ENCODE results near the gene FTH1.
"Not testable (repeated sequence)": the region's sequence is repeated elsewhere in the genome, so short reads cannot be mapped to it uniquely, and the experiment has no call there.

The FTH1 gene

DNA sequence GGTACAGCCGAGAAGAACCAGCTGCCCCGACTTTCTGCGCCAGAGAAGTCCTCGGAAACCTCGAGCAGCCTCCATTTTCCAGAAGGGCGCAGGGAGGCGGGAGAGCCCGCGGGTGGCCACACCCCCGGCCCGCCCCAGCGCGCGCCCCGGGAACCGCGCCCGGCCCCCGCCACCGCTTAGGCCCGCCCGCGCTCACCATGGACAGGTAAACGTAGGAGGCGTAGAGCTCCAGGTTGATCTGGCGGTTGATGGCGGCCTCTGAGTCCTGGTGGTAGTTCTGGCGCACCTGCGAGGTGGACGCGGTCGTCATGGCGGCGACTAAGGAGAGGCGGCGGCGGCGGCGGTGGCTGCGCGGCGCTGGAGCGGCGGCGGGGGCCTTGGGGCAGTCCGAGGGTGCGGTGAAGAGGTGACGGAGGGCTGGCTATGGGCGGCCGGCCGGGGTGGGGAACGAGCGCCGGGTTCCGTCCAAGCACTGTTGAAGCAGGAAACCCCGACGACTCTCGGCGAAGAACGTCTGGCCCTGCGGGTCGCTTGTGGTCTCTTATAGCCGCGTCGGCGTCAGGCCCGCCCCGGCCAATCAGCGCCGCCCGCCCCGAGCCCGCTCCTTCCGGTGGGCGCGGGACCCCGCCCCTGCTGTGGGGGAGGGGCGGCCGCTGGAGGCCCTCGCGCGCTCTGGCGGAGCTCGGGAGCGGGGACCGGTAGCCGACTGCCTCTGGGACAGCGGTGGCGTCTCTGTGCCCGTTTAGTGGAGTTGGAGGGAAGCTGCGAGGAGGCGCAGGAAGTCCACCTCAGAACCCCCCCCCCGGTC, at the start of gene FTH1:
TSS of gene FTH1 (minus strand) at position 519 of the 808 bp plus-strand sequence. CDS start at position 310, 209 bp downstream.
- peak; percentile 76 for DNase-seq (ENCODE audit: extremely low read depth in 1 of 2, low read depth in 1 of 2)

DNA sequence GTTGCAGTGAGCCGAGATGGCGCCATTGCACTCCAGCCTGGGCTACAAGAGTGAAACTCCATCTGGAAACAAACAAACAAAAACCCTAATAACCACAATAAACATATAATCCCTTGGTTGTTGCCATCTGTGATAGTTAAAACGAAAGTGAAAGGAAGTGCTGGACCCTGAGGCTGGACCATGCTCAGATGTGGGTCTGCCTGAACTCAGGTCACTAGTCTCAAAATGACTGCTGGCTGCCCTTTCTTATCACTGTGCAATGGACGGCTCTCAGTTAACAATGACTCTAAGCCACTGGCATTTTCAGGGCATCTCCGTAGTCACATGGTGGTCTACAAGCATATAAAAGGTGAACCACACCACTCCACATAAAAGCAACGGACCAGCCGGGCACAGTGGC, 48.2 kb upstream of the FTH1 start:
- no peak for DNase-seq (ENCODE audit: extremely low read depth in 1 of 2, low read depth in 1 of 2)

DNA sequence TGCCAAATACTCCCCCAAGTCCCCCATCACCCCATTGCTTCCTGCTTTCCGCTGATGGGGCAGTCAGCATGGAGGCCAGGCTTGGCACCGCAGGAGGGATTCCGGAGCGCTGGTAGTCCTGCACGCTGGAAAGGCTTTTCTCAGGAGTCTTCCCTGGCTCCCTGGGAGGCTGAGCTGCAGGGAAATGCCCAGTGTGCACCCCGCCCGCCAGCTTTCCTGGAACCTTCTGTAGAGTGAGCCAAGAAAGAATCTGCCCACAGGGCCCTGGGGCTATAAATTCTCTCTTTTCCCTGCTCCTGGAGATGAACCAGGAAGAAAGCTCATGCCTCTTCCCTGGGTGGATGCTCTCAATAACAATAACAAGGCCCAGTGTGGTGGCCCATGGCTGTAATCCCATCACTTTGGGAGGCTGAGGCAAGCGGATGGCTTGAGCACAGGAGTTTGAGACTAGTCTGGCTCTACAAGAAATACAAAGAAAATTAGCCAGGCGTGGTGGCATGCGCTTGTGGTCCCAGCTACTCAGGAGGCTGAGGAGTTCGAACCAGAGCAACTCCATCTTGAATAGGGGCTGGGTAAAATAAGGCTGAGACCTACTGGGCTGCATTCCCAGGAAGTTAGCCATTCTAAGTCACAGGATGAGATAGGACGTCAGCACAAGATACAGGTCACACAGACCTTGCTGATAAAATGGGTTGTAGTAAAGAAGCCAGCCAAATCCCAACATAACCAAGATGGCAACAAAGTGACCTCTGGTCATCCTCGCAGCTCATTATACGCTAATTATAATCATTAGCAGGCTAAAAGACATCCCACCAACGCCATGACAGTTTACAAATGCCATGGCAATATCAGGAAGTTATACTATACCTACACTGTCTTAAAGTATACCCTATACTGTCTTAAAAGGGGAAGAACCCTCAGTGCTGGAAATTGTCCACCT, 46.4 kb upstream of the FTH1 start:
- DNase-seq (ENCODE audit: extremely low read depth in 1 of 2, low read depth in 1 of 2), result no peak

DNA sequence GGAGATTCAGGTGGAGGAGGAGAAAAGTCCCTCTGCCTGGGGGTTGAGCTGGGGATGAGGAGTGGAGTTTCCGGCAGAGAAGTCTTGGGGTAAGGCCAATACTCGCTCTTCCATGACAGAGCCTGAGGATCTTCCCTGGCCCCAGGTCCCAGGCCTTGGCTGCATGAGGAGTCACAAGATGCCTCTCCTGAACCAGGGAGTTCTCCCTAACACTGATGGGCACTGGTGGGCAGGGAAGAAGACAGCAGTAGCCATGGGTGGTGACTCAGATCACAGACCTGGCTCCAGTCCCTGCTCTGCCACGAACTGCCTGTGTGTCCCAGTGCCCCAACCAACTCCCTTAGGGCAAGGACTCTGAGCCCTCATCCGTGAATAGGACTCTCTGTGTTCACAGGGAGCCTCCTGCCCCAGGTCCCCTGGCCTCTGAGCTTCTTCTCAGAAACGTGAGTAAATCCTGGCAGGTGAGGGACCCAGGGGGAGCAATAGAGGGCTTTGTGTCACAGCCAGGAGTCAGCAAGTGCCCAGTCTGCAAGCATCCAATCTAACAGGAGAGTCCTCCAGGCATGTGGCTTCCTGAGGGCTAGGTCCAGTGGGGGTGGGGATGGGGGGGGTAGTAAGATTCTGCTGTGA, 45.5 kb upstream of the FTH1 start:
- DNase-seq (ENCODE audit: extremely low read depth in 1 of 2, low read depth in 1 of 2), result no peak

DNA sequence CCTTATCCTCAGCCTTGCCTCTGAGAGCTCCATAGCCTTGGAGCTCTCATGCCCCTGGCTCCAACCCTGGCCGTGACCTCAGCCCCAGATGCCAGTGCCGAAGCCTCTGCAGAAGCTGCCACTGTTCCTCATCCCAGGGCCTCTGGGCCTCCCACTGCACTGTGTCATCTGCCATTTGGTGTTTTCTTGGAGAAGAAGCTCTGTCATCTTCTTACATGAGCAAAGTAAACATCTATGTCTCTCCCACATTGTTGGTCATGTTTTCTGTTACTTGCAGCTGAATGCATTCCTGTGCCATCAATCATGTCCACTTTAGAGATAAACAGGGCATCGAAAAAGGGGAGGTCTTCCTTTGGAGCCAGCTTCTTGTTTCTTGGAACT, 45.0 kb upstream of the FTH1 start:
- DNase-seq (ENCODE audit: extremely low read depth in 1 of 2, low read depth in 1 of 2), result no peak

DNA sequence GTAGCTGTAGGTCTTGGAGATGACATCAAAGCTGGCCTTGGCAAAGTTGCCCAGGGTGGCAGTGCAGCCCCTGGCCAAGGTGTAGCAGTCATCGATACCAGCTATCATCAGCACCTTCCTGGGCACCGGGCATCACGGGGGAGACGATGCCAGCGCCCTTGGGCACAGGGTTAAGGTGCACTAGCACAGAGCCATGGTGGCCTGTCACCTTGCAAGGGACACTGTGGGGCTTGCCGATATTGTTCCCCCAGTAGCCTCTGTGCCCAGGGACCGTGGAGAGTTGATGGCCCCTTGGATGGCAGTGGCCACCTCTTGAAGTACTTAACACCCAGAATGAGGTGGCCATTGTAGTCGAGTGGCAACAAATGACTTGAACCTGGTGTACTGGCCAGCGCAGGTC, 44.4 kb upstream of the FTH1 start:
- no peak for DNase-seq (ENCODE audit: extremely low read depth in 1 of 2, low read depth in 1 of 2)

DNA sequence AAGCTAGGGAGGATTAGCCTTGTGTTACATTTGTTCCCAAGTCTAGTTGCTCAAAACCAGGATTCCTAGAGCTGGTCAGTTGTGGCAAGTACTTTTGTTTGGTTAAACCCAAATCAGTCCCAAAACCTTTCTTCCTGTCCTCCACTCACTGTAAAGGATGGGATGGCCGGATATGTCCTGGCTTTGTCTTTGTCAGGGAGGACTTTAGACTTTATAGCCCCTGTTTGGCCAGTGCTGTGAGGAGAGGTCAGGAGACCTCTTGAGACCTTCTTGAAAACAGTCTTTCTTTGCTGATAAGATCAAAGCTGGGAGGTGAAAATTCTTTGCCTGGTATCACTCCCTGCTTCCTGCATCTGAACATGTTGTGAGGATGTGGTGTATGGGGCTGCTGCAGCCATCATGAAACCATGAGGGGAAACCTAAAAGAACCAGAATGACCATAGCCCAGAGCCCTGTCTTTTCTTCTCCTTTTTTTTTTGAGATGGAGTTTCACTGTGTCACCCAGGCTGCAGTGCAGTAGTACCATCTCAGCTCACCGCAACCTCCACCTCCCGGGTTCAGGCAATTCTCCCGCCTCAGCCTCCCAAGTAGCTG, 43.6 kb upstream of the FTH1 start:
- no peak for DNase-seq (ENCODE audit: extremely low read depth in 1 of 2, low read depth in 1 of 2)

DNA sequence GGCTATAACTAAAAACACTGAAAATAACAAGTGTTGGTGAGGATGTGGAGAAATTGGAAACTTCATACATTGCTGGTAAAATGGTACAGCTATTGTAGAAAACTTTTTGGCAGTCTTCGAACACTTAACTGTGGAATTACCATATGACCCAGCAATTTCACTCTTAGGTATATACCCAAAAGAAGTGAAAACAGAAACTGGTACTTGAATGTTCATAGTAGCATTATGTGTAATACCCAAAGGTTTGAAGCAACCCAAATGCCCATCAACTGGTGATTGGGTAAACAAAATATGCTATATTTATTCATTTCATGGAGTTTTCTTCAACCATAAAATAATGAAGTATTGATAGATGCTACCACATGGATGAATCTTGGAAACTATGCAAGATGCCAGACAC, 40.8 kb upstream of the FTH1 start:
- no peak for DNase-seq (ENCODE audit: extremely low read depth in 1 of 2, low read depth in 1 of 2)

DNA sequence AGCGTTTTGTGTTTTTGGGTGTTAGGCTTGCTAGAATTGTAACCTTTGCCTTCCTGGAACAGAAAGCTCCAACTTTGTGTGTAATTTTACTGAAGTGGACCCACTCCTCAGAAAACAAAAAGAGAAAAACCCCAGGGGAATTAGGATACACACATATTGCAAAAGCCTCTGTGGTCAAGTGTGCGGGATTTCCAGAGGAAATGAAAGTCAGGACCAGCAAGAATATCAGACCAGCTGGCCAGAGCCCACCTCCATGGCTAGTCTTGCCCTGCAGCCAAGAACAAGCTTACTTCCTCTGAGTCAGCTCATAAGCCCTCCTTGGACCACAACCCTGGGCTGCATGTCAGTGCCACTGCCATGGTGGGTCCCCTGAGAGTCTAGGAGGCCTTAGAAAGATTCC, 37.0 kb upstream of the FTH1 start:
- no peak for DNase-seq (ENCODE audit: extremely low read depth in 1 of 2, low read depth in 1 of 2)

DNA sequence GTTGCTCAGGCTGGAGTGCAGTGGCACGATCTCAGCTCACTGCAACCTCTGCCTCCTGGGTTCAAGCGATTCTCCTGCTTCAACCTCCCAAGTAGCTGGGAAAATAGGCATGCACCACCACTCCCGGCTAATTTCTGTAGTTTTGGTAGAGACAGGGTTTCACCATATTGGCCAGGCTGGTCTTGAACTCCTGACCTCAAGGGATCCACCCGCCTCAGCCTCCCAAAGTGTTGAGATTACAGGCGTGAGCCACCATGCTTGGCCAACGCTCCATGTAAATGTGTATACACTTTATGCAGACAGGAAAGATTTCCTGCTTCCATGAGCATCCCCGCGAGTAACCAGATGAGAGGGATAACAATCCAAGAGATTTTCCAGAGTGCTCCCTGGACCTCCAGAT, 34.8 kb upstream of the FTH1 start:
- not testable (repeated sequence) for DNase-seq (ENCODE audit: extremely low read depth in 1 of 2, low read depth in 1 of 2)

DNA sequence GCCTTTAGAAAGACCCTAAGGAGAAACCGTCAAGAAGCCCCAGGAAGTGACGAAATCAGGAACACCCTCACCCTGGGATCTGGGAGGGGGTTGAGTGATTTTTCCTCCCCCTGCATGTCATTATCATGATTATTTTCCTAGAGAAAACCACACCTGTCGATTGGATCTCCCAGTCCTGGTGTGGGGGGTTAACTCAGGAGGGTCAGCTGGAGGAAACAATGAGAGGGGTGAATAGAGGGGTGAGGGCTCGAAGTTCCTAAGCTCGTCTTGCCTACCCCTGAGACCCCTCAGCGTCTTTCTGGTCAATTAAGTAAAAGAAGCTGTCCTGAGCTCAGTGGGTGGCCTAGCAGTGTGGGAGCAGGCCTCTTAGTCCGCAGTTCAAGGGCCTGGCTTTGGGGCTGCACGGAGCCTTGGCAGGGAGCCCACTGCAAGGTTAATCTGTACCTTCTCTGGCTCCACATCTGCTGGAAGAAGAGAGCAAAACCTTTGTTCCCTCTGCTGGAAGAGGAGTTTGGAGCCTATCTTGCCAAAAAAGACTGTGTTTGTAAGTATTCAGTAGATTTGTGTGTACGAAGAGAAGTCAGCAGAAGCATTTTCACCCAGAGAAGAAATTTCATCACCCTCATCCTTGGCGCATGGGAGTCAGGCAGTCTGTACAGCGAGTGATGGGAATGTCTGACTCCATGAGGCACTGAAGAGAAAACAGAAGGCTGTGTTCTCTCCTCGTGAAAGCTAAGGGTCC, 34.2 kb upstream of the FTH1 start:
- DNase-seq (ENCODE audit: extremely low read depth in 1 of 2, low read depth in 1 of 2), result no peak

DNA sequence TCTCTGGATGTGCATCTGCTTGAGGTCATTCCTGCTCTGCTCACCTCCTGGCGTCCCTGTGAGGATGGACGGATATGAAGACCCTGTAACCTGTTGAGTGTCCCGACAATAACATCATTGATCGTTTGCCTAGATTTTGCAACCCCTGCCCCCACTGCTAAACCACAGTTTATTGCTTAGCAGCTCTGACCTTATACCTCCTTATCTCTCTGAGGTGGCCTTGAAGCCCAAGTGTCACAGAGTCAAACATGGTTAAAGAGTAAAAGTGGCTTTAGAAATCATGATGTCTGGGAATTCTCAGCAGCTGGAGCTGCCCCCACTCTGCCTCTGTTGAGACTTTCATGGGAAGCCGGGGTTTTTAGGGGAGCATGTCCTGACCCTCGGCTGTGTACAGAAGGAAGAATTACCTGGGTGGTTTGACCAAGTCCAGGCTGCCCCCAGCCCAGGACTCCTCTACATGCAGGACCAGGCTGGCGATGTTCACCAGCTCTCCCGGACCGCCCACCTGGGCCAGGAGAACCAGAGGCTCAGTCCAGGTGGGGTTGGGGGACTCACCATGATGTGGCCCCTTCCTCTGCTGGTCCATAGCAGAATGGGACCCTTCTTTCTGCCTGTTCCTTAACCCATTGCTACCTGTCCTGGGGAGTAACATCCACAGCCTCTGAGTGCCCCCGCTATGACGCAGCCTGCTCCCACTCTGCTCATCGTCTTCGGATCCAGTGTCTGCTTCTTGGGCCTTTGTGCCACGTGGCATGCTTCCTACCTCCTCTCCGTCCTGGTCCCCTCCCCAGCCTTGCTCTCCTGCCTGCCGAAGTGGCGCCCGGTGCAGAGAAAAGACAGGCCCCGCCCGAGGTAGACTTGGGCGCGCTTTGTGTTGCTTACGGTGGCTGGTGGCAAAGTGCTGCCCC, 33.4 kb upstream of the FTH1 start:
- DNase-seq (ENCODE audit: extremely low read depth in 1 of 2, low read depth in 1 of 2), result no peak

DNA sequence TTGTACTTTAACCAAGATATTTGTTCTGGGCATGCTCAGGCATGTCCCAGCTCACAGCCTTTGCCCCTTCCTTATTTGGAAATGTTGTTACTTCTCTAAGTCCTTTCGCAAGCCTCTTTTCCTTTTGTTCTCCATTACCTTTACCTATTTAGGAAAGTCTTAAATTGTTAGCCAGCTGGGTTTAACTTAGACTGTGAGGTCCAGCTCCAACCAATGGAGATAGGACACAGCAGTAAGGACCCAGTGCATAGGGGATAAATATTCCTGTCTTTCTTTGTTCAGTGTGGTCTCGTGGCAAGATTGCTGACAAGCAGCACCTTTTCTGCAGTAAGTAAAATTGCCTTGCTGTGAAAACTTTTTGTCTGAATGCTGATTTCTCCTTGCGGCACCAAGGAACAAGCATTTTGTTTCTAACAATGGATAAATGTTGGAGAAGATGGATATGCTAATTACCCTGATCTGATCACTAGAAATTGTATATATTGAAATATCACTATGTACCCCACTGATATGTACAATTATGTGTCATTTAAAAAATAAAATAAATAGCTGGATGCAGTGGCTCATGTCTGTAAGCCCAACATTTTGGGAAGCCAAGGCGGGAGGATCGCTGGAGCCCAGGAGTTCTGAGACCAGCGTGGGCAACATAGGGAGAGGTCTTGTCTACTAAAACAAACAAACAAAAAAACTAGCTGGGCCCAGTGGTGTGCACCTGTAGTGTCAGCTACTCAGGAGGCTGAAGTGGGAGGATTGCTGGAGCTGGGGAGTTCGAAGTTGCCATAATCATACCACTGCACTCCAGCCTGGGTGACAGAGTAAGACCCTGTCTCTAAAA, 31.9 kb upstream of the FTH1 start:
- no peak for DNase-seq (ENCODE audit: extremely low read depth in 1 of 2, low read depth in 1 of 2)

DNA sequence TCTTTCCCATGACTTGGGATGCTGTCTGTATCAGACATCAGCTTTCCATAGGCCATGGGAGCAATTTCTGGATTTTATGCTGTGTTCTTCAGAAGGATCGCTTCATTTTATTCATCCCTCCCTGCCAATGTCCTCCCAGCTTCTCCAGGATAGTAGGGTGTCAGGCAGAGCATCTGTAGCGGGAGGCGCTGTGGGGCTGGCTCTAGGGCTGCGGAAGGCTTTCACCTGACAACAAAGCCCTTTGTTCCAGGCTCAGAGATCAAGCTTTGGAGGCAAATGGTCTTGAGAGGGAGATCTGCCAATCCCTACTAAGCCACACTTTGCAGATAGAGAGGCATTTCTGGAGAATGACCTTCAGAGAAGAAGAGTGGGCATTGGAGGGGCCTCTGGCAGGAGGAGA, 29.5 kb upstream of the FTH1 start:
- DNase-seq (ENCODE audit: extremely low read depth in 1 of 2, low read depth in 1 of 2), result no peak

DNA sequence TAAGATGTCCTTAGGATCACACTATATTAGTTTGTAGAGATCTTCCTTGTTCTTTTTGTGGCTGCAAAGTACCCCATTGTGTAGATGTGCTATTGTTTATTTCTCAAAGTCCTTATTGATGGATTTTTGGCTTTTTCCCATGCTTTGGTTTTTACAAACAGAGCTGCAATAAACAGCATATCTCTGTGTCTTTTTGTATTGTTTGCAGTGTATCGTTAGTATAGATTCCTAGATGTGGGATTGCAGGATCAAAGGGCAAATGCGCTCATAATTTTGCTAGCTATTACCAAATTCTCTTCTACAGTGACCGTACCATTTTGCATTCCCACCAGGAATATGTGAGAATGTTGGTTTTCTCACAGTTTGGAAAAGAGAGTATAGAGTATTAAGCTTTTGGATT, 27.5 kb upstream of the FTH1 start:
- DNase-seq (ENCODE audit: extremely low read depth in 1 of 2, low read depth in 1 of 2), result no peak

DNA sequence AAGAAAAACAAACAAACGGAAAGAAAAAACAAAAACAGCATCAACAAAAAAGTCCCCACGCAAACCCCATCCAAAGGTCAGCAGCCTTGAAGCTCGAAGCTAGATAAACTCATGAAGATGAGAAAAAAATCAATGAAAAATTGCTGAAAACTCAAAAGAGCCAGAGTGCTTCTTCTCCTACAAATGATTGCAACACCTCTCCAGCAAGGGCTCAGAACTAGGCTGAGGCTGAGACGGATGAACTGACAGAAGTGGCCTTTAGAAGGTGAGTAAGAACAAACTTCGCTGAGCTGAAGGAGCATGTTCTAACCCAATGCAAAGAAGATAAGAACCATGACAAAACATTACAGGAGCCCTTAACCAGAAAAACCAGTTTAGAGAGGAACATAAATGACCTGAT, 18.4 kb upstream of the FTH1 start:
- no peak for DNase-seq (ENCODE audit: extremely low read depth in 1 of 2, low read depth in 1 of 2)

DNA sequence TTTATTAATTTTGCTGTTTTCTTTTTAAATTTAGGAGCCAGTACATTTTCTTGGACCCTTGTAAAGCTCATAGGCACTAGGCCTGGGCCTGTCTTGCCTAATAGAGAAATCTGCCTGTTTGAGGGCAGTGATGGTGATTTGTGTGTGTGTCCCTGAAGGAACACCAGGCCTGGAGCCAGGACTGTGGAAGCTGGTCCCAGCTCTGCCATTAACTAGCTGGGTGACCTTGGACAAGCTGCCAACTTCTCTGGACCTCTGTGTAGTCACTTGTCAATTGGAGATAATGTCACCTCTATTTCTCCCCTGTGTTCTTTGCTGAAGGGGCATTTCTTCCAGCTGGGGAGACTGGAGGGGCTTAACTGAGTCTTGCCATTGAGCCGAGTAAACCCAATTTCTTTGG, 16.0 kb upstream of the FTH1 start:
- no peak for DNase-seq (ENCODE audit: extremely low read depth in 1 of 2, low read depth in 1 of 2)

DNA sequence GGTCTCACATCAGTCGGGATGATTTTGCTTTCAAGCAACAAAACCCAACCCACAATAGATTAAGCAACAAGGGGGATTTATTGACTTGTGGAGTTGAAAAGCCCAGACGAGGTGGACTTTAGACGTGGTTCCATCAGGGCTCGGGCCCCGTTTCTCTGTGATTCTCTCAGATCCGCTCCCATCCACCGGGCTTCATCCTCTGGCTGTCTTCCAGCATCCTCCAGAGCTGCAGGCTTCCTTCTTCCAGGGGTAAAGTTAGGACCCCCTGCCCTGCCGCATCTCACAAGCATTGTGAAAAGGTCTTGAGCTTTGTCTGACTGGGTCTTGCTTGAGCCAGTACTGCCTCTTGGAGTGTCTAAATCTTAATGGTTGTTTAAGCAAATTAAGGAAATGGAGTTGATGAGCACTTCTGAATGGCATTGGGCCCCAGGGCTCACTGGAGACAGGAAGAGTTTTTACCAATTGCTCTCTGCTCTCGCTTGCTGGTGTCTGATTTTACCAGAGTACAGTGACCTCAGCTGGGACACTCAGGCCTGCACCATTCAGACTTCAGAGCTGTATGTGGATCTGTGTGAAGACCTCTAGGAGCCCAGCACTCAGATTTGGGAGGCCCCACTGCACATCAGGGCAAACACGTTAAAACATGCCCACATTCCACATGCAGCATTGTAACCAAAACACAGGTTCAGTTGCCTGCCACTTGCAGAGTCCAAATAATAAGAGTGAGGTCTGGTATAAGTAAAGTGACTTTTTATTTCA, 13.5 kb upstream of the FTH1 start:
- DNase-seq (ENCODE audit: extremely low read depth in 1 of 2, low read depth in 1 of 2), result no peak
